ENCODE measurements around the gene CDH2.

Gene CDH2

GRCh38 chr18:27954226-27954625 is 222.7 kb downstream of the CDH2 start:
- TF ChIP-seq CTCF (IDR thresholded peaks at IDR 0.05) = no peak

- TF ChIP-seq CTCF (IDR thresholded peaks at IDR 0.05) = no peak
Measured at GRCh38 chr18:27952741-27953140, 224.2 kb downstream of the CDH2 start.

DNA sequence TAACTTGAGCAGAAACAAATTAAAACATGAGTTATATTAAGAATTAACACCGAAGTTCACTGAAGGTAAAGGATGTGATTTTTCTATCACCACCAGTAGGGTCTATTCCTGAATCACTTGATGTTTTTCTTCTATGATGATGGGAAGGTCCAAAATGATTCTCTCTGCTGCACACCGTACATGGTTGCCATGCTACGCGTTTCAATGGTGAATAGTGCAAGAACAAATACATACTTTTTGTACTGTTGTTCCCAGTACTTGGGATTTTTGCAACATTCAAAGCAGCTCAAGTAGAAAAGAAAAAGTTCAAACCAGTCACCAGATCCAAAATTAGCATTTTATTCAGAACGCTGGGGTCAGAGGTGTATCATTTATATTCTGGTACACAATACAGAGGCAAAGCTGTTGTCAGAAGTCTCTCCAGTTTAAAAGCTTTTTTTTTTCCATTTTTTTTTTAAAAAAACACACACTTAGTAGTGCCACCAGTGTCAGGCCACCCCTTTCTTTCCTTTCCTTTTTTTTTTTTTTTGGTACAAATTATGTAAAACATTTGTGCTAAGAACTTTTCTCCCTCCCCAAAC is 226.2 kb downstream of the CDH2 start:
- TF ChIP-seq CTCF (IDR thresholded peaks at IDR 0.05) = no peak

DNA sequence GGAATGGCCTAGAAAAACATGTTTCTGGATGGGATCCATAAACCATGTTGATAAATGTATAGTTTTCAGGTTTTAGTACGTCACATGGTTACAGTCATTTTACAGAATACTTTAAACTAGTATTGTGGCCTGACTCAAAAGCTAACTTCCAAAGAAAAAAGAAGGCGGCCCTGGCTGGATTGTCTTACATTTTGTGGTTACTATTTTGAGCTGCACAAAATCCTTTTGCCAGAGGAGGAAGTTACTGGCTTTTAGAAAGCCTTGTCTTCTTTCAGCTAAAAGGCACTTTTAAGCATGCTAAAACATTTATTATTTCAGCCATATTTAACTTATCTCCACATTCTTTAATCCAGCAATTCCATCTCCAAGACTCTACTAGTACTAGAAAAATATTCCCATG is 227.9 kb downstream of the CDH2 start:
- TF ChIP-seq CTCF (IDR thresholded peaks at IDR 0.05) = no peak

DNA sequence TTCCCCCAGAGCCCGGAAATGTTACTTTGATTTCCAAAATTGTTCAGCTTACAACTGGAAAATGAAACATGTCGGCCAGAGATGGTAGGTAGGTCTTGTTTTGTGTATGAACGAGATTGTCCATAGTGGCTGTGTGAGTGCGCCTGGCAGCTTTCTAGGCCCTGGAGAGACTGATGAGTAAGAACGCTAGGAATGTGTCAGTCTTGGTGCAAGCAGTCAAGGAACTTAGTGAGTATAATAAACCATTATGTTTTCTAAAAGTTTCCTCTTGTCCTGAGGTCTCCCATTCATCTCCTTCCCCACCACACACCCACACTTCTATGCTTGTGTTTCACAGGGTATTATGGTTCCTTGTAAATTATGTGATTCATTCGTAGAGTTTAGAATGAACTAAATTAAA is 234.2 kb downstream of the CDH2 start:
- TF ChIP-seq CTCF (IDR thresholded peaks at IDR 0.05) = no peak

GRCh38 chr18:27931535-27931934 is 245.4 kb downstream of the CDH2 start:
- TF ChIP-seq CTCF (IDR thresholded peaks at IDR 0.05) = no peak

DNA sequence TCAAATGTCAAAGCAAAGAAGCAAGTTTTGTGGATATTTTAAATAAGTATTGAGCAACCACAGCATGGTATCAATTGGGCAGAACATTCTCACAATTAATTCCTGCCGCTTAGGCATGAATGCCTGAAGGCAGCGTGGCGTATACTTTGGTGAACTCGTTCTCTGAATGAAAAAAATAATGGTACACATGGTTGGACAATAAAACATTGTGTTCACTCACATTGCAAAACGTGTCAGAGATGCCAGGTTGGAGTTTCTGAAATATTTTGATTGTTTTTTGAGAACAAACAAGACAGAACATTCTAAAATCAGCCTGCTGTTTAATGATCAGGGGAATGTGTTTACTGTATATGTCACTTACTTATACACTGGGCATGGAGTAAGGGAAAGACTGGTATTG is 254.2 kb downstream of the CDH2 start:
- TF ChIP-seq CTCF (IDR thresholded peaks at IDR 0.05) = no peak

Measured in LNCAP (cell line).